IMR-90 (cell line): ENCODE measurements around the gene GAREM1. TPM values are rescaled to one million over a fixed set of nuclear protein-coding genes. Genes with fewer than 3 reads are reported as not detected.

Source experiments
- ATAC-seq: fragments of 200-7000 bp; cut with Tn5 transposase; 2 replicates; pipeline ENCODE4 v1.9.1; 2020; ENCODE audit warnings: low read depth, mild to moderate bottlenecking, moderate library complexity
- BruUV-seq: library from RNA; stranded (reverse); fragments of 400-500 nt; replicated peaks from 2 replicates; lab custom pipeline; 2021; lab: Mats Ljungman, UMichigan
- CTCF ChIA-PET: fragments of 300-600 bp; formaldehyde crosslinking; extraction: SDS; loops from one replicate; lab custom pipeline; 2021; ENCODE audit warnings: antibody characterized with exemption; lab: Yijun Ruan, JAX
- POLR2A ChIA-PET: fragments of 300-600 bp; sonication (Branson Sonifier 250); formaldehyde crosslinking; loops from one replicate; lab custom pipeline; 2022; ENCODE audit warnings: antibody characterized with exemption; ENCODE audit not compliant: unreplicated experiment; lab: Charles Lee
- DNase-seq: peaks from one replicate; pipeline ENCODE4 v3.0.0; 2013
- H2AFZ ChIP-seq: replicated peaks from 2 replicates; pipeline ENCODE3; 2013; ENCODE audit warnings: low read length, mild to moderate bottlenecking; ENCODE audit not compliant: poor library complexity
- H2AK5ac ChIP-seq: 2 replicates; pipeline ENCODE4 v1.6.1; 2013; ENCODE audit warnings: low read depth, low read length, inconsistent platforms
- H2AK9ac ChIP-seq: replicated peaks from 2 replicates; pipeline ENCODE3; 2013; ENCODE audit warnings: mild to moderate bottlenecking, low read depth, low read length, moderate library complexity; ENCODE audit not compliant: poor library complexity
- H2BK120ac ChIP-seq: 2 replicates; pipeline ENCODE4 v1.6.1; 2013; ENCODE audit warnings: low read depth, low read length, inconsistent platforms
- H2BK15ac ChIP-seq: 3 replicates; pipeline ENCODE4 v1.6.1; 2013; ENCODE audit warnings: low read depth, low read length, inconsistent platforms
- H2BK20ac ChIP-seq: 2 replicates; pipeline ENCODE4 v1.6.1; 2013; ENCODE audit warnings: low read depth, mild to moderate bottlenecking, inconsistent platforms, low read length, moderate library complexity
- H2BK5ac ChIP-seq: 2 replicates; pipeline ENCODE4 v1.6.1; 2013; ENCODE audit warnings: mild to moderate bottlenecking, low read depth, low read length, inconsistent platforms; ENCODE audit not compliant: poor library complexity, severe bottlenecking
- H3K14ac ChIP-seq: replicated peaks from 2 replicates; pipeline ENCODE4 v1.6.1; 2013; ENCODE audit warnings: low read depth, low read length, inconsistent platforms
- H3K18ac ChIP-seq: 2 replicates; pipeline ENCODE4 v1.6.1; 2013; ENCODE audit warnings: low read depth, low read length, control low read depth
- H3K23ac ChIP-seq: 2 replicates; pipeline ENCODE4 v1.6.1; 2013; ENCODE audit warnings: low read depth, low read length, inconsistent platforms
- H3K27ac ChIP-seq: 2 replicates; pipeline ENCODE4 v1.5.1; 2013; ENCODE audit warnings: mild to moderate bottlenecking, control low read depth, low read length; ENCODE audit not compliant: insufficient read depth
- H3K27me3 ChIP-seq: 2 replicates; pipeline ENCODE4 v1.6.1; 2013; ENCODE audit warnings: low read length; ENCODE audit not compliant: control insufficient read depth, insufficient read depth
- H3K36me3 ChIP-seq: 2 replicates; pipeline ENCODE4 v1.6.1; 2013; ENCODE audit warnings: low read length, mixed read lengths; ENCODE audit not compliant: control insufficient read depth, insufficient read depth
- H3K4ac ChIP-seq: 2 replicates; pipeline ENCODE4 v1.6.1; 2013; ENCODE audit warnings: low read depth, low read length, inconsistent platforms
- H3K4me1 ChIP-seq: 2 replicates; pipeline ENCODE4 v1.6.1; 2013; ENCODE audit warnings: low read length, mixed read lengths; ENCODE audit not compliant: control insufficient read depth, insufficient read depth
- H3K4me2 ChIP-seq: 2 replicates; pipeline ENCODE4 v1.6.1; 2013; ENCODE audit warnings: low read depth, mild to moderate bottlenecking, control low read depth, low read length, moderate library complexity
- H3K4me3 ChIP-seq: 2 replicates; pipeline ENCODE4 v1.5.1; 2013; ENCODE audit warnings: low read depth, mild to moderate bottlenecking, control low read depth, low read length, moderate library complexity; ENCODE audit not compliant: insufficient read depth
- H3K56ac ChIP-seq: 2 replicates; pipeline ENCODE4 v1.6.1; 2013; ENCODE audit warnings: low read length, inconsistent platforms; ENCODE audit not compliant: insufficient read depth; ENCODE audit errors: extremely low read depth
- H3K79me1 ChIP-seq, 2 experiments: 2 replicates each; pipeline ENCODE4 v1.6.1; 2013; ENCODE audit warnings: low read length in 2 of 2, inconsistent platforms in 1 of 2, low read depth in 1 of 2
- H3K9ac ChIP-seq: 2 replicates; pipeline ENCODE4 v1.6.1; 2013; ENCODE audit warnings: low read depth, low read length, control low read depth
- H3K9me1 ChIP-seq: 2 replicates; pipeline ENCODE4 v1.6.1; 2013; ENCODE audit warnings: low read length, inconsistent platforms; ENCODE audit not compliant: insufficient read depth
- H3K9me3 ChIP-seq: 2 replicates; pipeline ENCODE4 v1.6.1; 2013; ENCODE audit warnings: low read length; ENCODE audit not compliant: control insufficient read depth, insufficient read depth
- H4K20me1 ChIP-seq: 2 replicates; pipeline ENCODE4 v1.6.1; 2013; ENCODE audit warnings: low read length, inconsistent platforms; ENCODE audit not compliant: insufficient read depth
- H4K5ac ChIP-seq: 2 replicates; pipeline ENCODE4 v1.6.1; 2013; ENCODE audit warnings: mild to moderate bottlenecking, low read depth, low read length, control low read depth
- H4K8ac ChIP-seq, 2 experiments: 2 replicates each; pipeline ENCODE4 v1.6.1; 2013; ENCODE audit warnings: low read depth in 2 of 2, low read length in 2 of 2, control low read depth in 1 of 2, inconsistent platforms in 1 of 2
- H4K91ac ChIP-seq: 2 replicates; pipeline ENCODE4 v1.6.1; 2013; ENCODE audit warnings: low read depth, low read length, inconsistent platforms; ENCODE audit not compliant: insufficient read depth
- BHLHE40 ChIP-seq: fragments of 150-350 bp; IDR thresholded peaks from 2 replicates; pipeline ENCODE4 v1.6.1; 2016; ENCODE audit warnings: mild to moderate bottlenecking, low read depth, low read length
- CHD1 ChIP-seq: IDR thresholded peaks from 2 replicates; pipeline ENCODE4 v1.6.1; 2012; ENCODE audit warnings: low read depth, low read length, improper control_type of control experiment
- CTCF ChIP-seq: conservative IDR thresholded peaks from 2 replicates; pipeline ENCODE4 v1.5.1; 2012; ENCODE audit warnings: mild to moderate bottlenecking, low read depth, low read length, improper control_type of control experiment
- ELK1 ChIP-seq: fragments of 150-350 bp; IDR thresholded peaks from 2 replicates; pipeline ENCODE4 v1.6.1; 2016; ENCODE audit warnings: low read depth, mild to moderate bottlenecking, low read length, moderate library complexity, borderline replicate concordance
- FOS ChIP-seq: fragments of 150-350 bp; IDR thresholded peaks from 2 replicates; pipeline ENCODE4 v1.6.1; 2016; ENCODE audit warnings: low read depth, low read length
- MAFK ChIP-seq: IDR thresholded peaks from 2 replicates; pipeline ENCODE4 v1.6.1; 2012; ENCODE audit warnings: low read depth, low read length, improper control_type of control experiment
- MAZ ChIP-seq: IDR thresholded peaks from 2 replicates; pipeline ENCODE4 v1.6.1; 2012; ENCODE audit warnings: low read depth, mild to moderate bottlenecking, low read length, improper control_type of control experiment, moderate library complexity, borderline replicate concordance
- MXI1 ChIP-seq: IDR thresholded peaks from 2 replicates; pipeline ENCODE4 v1.6.1; 2012; ENCODE audit warnings: low read depth, mild to moderate bottlenecking, low read length, moderate library complexity, borderline replicate concordance
- NFE2L2 ChIP-seq: fragments of 150-350 bp; IDR thresholded peaks from 2 replicates; pipeline ENCODE4 v1.6.1; 2016; ENCODE audit warnings: low read depth, mild to moderate bottlenecking, low read length
- POLR2A ChIP-seq: IDR thresholded peaks from 2 replicates; pipeline ENCODE4 v1.6.1; 2012; ENCODE audit warnings: mild to moderate bottlenecking, low read depth, low read length
- RAD21 ChIP-seq: IDR thresholded peaks from 2 replicates; pipeline ENCODE4 v1.6.1; 2012; ENCODE audit warnings: low read length, improper control_type of control experiment
- RCOR1 ChIP-seq: IDR thresholded peaks from 2 replicates; pipeline ENCODE4 v1.6.1; 2012; ENCODE audit warnings: mild to moderate bottlenecking, low read length, improper control_type of control experiment; ENCODE audit not compliant: insufficient replicate concordance
- RFX5 ChIP-seq: IDR thresholded peaks from 2 replicates; pipeline ENCODE4 v1.8.0; 2012; ENCODE audit warnings: low read depth, mild to moderate bottlenecking, low read length, moderate library complexity
- SMC3 ChIP-seq: fragments of 150-350 bp; IDR thresholded peaks from 2 replicates; pipeline ENCODE4 v1.6.1; 2016; ENCODE audit warnings: low read depth, mild to moderate bottlenecking, antibody characterized with exemption, low read length, moderate library complexity
- USF2 ChIP-seq: fragments of 150-350 bp; IDR thresholded peaks from 2 replicates; pipeline ENCODE4 v1.6.1; 2017; ENCODE audit warnings: mild to moderate bottlenecking, antibody characterized with exemption, low read length, low read depth
- WGBS, 2 experiments: methylation state at CpG; one replicate each; pipeline versions ENCODE4 v1.1.5 to v1.1.7; 2013; ENCODE audit warnings: missing lambda C conversion rate in 2 of 2; ENCODE audit not compliant: insufficient read length in 1 of 2; ENCODE audit errors: extremely low coverage in 2 of 2; 5-methylcytosine and 5-hydroxymethylcytosine counted together
- dilution Hi-C: fragments of 300-500 bp; cut with HindIII; formaldehyde crosslinking; loops from one replicate; pipeline ENCODE4 v1.14.3; 2018; ENCODE audit warnings: low sequenced_read_pairs; ENCODE audit not compliant: unreplicated experiment
- in situ Hi-C: fragments of 300-500 bp; cut with MboI; formaldehyde crosslinking; loops from 3 replicates; pipeline ENCODE4 v1.14.3; 2019; ENCODE audit warnings: low sequenced_read_pairs, inconsistent platforms, mixed read lengths
- intact Hi-C: fragments of 100-400 bp; cut with micrococcal nuclease; formaldehyde crosslinking; loops from 2 replicates; pipeline ENCODE4 v1.10.0; 2022
- polyA plus RNA-seq, 3 experiments: library from polyadenylated mRNA; depleted of rRNA; stranded (reverse); fragments of >200 nt; gene quantifications; 2 replicates each; pipeline ENCODE4 v1.2.3, GENCODE V29; 2012; ENCODE audit warnings: low replicate concordance in 1 of 3
- total RNA-seq: library from RNA; depleted of rRNA; stranded (reverse); fragments of >200 nt; gene quantifications from 2 replicates; pipeline ENCODE4 v1.2.3, GENCODE V29; 2012

GAREM1 gene
- total and polyA plus RNA-seq, 2 of the 4 experiments (the other 2 are of a cell fraction): 1.4 to 2.3 TPM

DNA sequence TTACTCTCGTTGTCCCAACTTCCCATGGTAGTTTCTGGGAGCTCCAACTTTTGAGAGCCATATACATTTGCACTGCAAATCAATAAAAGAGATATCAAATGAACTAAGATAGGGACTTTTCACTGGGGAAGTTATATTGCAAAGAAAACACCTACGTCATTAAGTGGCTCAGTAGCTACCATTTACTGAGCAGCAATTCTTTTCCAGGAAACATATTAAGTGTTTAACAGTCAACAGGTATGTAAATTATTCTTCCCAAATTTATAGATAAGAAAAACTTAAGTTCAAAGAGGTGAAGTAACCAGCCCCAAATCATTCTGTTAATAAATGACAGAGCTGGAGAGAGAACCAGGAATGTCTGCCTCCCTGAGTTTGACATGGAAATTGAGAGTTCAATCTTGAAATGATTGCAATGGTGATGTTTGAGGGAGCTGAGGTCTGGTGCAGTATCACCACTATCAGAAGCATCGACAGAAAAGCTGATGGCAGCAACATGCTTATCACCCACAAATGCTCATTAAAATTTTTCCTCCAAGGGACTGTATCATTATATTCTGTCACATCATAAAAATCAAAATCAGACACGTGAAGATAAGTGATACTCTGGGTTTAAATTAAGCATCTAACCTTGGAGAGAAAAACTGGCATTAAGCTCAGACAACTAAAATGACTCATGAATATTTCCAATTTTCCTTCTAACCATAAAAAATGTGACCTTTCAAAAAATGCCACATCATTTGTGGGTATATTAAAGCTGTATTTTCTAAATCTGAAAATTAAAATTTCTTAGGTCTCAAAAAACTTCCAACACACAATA lies 43.4 kb downstream of the GAREM1 start:
- H2BK15ac ChIP-seq: no peak overlapping the region
- H3K4me1 ChIP-seq: no peaks in the 10 kb centered on the region; the same call in 1 of the 2 replicates
- 0 out of 2 replicates have a peak overlapping the region, but pooled peaks have one; percentile 21 for H3K4me2 ChIP-seq
- no peak overlapping the region for H2BK5ac ChIP-seq
- H2AFZ ChIP-seq: no peak overlapping the region
- H3K56ac ChIP-seq: no peak overlapping the region
- DNase-seq (no peak), ATAC-seq (no peak)
- no peak overlapping the region for H4K5ac ChIP-seq
- no peaks in the 10 kb centered on the region for H3K79me1 ChIP-seq
- H3K36me3 ChIP-seq: no peaks in the 10 kb centered on the region
- no peak overlapping the region for H3K14ac ChIP-seq
- in situ Hi-C loops (no loop called here), dilution Hi-C loops (no loop called here), intact Hi-C loops (loop anchor here (5.0 kb wide), 1 partner anchor 40 kb away; no protein-coding TSS in a partner anchor)
- no peak overlapping the region for H2AK5ac ChIP-seq
- no peak overlapping the region for H3K23ac ChIP-seq
- no CpG with 5 or more reads among the region's 4 CpGs for WGBS, 2 experiments
- no peak overlapping the region for H3K4me3 ChIP-seq
- H3K27ac ChIP-seq: no peak overlapping the region
- no peaks in the 10 kb centered on the region for H3K9me3 ChIP-seq
- CTCF ChIA-PET: interaction anchor here (0.7 to 1.0 kb wide), 3 partner anchors 12 to 149 kb away, joined by 3 to 4 read pairs (median 3); partner anchors contain the start of gene GAREM1
- no peak overlapping the region for H2BK20ac ChIP-seq
- H2BK120ac ChIP-seq: no peak overlapping the region
- no TSS peak for BruUV-seq
- H4K91ac ChIP-seq: no peak overlapping the region
- no peaks in the 10 kb centered on the region for H3K27me3 ChIP-seq
- H4K20me1 ChIP-seq: no peaks in the 10 kb centered on the region
- no peak overlapping the region for H3K18ac ChIP-seq
- H2AK9ac ChIP-seq: no peak overlapping the region
- H3K4ac ChIP-seq: no peak overlapping the region
- no peak overlapping the region for H3K9ac ChIP-seq
- POLR2A ChIA-PET: no interaction called here
- no peaks in the 10 kb centered on the region for H3K9me1 ChIP-seq
- H4K8ac ChIP-seq: no peak overlapping the region
- TF ChIP-seq BHLHE40 (no peak), FOS (no peak), RAD21 (no peak), NFE2L2 (no peak), RFX5 (no peak), MXI1 (no peak), MAFK (no peak), CTCF (no peak), RCOR1 (no peak), POLR2A (no peak), MAZ (no peak), SMC3 (no peak), CHD1 (no peak), ELK1 (no peak), USF2 (no peak)
